Esophagus squamous epithelium (tissue), 5 donors: ENCODE data around the gene CMTM8. TPM values are rescaled to one million over a fixed set of nuclear protein-coding genes. Genes with fewer than 3 reads are reported as not detected.

Experiments used
- DNase-seq: peaks from one replicate; lab custom pipeline; 2025; lab: John Stamatoyannopoulos, UW
- H3K27ac ChIP-seq, 4 donors: fragments of 200-600 bp; sonication (generic); one replicate each; pipeline ENCODE4 v1.5.1; 2016 to 2019; ENCODE audit warnings: mild to moderate bottlenecking in 1 of 4
- H3K27me3 ChIP-seq, 4 donors: fragments of 200-600 bp; sonication (generic); 1 replicate in 3 of 4; 2 replicates in 1 of 4; pipeline versions ENCODE4 v1.5.1 to v1.6.0; 2017 to 2021; ENCODE audit warnings: antibody characterized with exemption in 1 of 4
- H3K36me3 ChIP-seq, 3 donors: fragments of 200-600 bp; sonication (generic); one replicate each; pipeline ENCODE4 v1.5.1; 2016 to 2019
- H3K4me1 ChIP-seq, 3 donors: fragments of 200-600 bp; sonication (generic); one replicate each; pipeline ENCODE4 v1.5.1; 2017 to 2019
- H3K4me3 ChIP-seq, 4 donors: fragments of 200-600 bp; sonication (generic); 1 replicate in 3 of 4; 2 replicates in 1 of 4; pipeline ENCODE4 v1.5.1; 2016 to 2019; ENCODE audit warnings: mild to moderate bottlenecking in 2 of 4, moderate library complexity in 1 of 4
- H3K9me3 ChIP-seq, 3 donors: fragments of 200-600 bp; sonication (generic); one replicate each; pipeline ENCODE4 v1.5.1; 2016 to 2019
- POLR2A ChIP-seq, 4 donors: fragments of 450-650 bp; IDR thresholded peaks; one replicate each; pipeline ENCODE4 v1.6.1; 2017; ENCODE audit warnings: antibody characterized with exemption in 4 of 4, mild to moderate bottlenecking in 4 of 4, moderate library complexity in 3 of 4
- WGBS, 2 donors: methylation state at CpG; one replicate each; pipeline ENCODE4 v1.1.5; 2018; 5-methylcytosine and 5-hydroxymethylcytosine counted together
- intact Hi-C: fragments of 100-400 bp; cut with DNase I; formaldehyde crosslinking; loops from one replicate; pipeline ENCODE4 v1.15.0; 2022
- total RNA-seq, 4 donors: library from RNA; depleted of rRNA; stranded (reverse); fragments of >200 nt; gene quantifications; one replicate each; pipeline ENCODE4 v1.1.0, GENCODE V29; 2016
- TF ChIP-seq, protein P1 (sequence below), 6 experiments: fragments of 450-650 bp in 4 of 6; fragments of 200-600 bp in 2 of 6; sonication (generic) in 2 of 6; IDR thresholded peaks; one replicate each; pipeline ENCODE4 v1.5.1; 2016 to 2019; ENCODE audit warnings: antibody characterized with exemption in 6 of 6, mild to moderate bottlenecking in 4 of 6, moderate library complexity in 4 of 6
- donor health status: DM: yes; HTN: yes; CAD: no.

Gene CMTM8
- total RNA-seq, 4 donors from 2014 or later = 3.8 to 7.4 (median 4.3) TPM

DNA sequence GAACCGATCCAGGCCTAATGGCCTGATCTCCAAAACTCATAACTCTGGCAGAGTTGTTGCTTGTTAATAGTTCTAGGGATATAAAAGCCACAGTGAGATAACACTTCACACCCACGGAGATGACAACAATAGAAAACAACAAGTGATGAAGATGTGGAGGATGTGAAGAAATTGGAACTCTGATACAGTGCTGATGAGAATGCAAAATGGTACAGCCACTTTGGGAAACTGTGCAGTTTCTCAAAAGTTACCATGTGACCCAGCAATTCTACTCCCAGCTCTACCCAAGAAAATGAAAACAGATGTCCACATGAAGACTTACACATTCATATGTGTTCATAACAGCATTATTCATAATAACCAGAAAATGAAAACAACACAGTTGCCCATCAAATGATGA, 157.0 kb downstream of the CMTM8 start:
- H3K4me1 ChIP-seq = peaks cover 0 to 37% (median 3%) of the 10 kb centered on the region in 3 donors
- H3K9me3 ChIP-seq = no peaks in the 10 kb centered on the region
- no peaks in the 10 kb centered on the region for H3K36me3 ChIP-seq
- no peak overlapping the region for H3K27ac ChIP-seq
- intact Hi-C loops = no loop called here
- no peak for DNase-seq
- WGBS, 2 donors = 43 to 62% methylated on average over 2 of the region's 2 CpGs
- TF ChIP-seq POLR2A (IDR thresholded peaks at IDR 0.05) = no peak
- TF ChIP-seq, protein P1, sequence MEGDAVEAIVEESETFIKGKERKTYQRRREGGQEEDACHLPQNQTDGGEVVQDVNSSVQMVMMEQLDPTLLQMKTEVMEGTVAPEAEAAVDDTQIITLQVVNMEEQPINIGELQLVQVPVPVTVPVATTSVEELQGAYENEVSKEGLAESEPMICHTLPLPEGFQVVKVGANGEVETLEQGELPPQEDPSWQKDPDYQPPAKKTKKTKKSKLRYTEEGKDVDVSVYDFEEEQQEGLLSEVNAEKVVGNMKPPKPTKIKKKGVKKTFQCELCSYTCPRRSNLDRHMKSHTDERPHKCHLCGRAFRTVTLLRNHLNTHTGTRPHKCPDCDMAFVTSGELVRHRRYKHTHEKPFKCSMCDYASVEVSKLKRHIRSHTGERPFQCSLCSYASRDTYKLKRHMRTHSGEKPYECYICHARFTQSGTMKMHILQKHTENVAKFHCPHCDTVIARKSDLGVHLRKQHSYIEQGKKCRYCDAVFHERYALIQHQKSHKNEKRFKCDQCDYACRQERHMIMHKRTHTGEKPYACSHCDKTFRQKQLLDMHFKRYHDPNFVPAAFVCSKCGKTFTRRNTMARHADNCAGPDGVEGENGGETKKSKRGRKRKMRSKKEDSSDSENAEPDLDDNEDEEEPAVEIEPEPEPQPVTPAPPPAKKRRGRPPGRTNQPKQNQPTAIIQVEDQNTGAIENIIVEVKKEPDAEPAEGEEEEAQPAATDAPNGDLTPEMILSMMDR (IDR thresholded peaks at IDR 0.05) = no peak
- H3K27me3 ChIP-seq = peaks cover 0 to 95% (median 0%) of the 10 kb centered on the region in 4 donors
- no peak overlapping the region for H3K4me3 ChIP-seq

DNA sequence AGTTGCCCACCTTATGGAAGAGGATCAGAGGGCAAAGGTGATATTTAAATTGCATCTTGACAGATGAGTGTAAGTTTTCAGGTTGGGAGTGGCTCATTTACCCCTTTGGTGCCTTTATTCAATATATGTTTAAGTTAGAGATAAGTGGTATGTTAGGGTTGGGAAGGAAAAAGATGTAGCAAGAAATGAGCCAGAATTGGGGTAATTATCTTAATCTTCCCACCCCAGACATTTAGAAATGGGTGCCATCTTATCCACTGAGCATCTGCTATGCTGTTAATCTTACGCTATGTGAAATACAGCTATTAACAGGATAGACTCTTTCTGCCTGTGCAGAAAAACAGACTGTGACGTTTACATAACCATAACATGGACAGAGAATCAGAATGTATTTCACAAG, 159.5 kb downstream of the CMTM8 start:
- Histone ChIP-seq H3K27me3 (peaks cover 0 to 95% (median 0%) of the 10 kb centered on the region in 4 donors), H3K4me3 (no peak overlapping the region), H3K9me3 (no peaks in the 10 kb centered on the region), H3K36me3 (no peaks in the 10 kb centered on the region), H3K4me1 (peaks cover 8 to 38% (median 13%) of the 10 kb centered on the region in 3 donors), H3K27ac (no peak overlapping the region)
- 48 to 60% methylated on average over 2 of the region's 2 CpGs for WGBS, 2 donors
- intact Hi-C loops = no loop called here
- no peak for DNase-seq
- TF ChIP-seq, protein P1 (IDR thresholded peaks at IDR 0.05) = no peak
- TF ChIP-seq POLR2A (IDR thresholded peaks at IDR 0.05) = no peak

DNA sequence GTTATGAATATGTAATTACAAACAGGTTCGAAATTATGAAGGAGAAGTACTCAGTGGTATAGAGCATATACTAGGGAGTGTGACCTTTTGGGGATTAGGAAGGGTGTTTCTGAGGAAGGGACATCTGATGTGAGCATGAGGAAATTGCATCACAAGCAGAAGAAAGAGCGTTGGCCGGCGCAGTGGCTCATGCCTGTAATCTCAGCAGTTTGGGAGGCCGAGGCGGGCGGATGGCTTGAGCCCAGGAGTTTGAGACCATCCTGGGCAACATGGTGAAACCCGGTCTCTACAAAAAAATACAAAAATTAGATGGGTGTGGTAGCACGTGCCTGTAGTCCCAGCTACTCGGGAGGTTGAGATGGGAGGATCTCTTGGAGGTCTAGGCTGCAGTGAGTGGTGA, 160.1 kb downstream of the CMTM8 start:
- WGBS, 2 donors = 69 to 79% methylated on average over 10 of the region's 10 CpGs
- TF ChIP-seq, protein P1 (IDR thresholded peaks at IDR 0.05) = no peak
- TF ChIP-seq POLR2A (IDR thresholded peaks at IDR 0.05) = no peak
- no peak for DNase-seq
- H3K27me3 ChIP-seq = peaks cover 0 to 95% (median 0%) of the 10 kb centered on the region in 4 donors
- H3K4me1 ChIP-seq = peaks cover 8 to 39% (median 17%) of the 10 kb centered on the region in 3 donors
- H3K4me3 ChIP-seq = no peak overlapping the region
- no peaks in the 10 kb centered on the region for H3K36me3 ChIP-seq
- intact Hi-C loops = no loop called here
- H3K27ac ChIP-seq = peak overlapping the region in 1 of 4 donors; percentile 24
- no peaks in the 10 kb centered on the region for H3K9me3 ChIP-seq

DNA sequence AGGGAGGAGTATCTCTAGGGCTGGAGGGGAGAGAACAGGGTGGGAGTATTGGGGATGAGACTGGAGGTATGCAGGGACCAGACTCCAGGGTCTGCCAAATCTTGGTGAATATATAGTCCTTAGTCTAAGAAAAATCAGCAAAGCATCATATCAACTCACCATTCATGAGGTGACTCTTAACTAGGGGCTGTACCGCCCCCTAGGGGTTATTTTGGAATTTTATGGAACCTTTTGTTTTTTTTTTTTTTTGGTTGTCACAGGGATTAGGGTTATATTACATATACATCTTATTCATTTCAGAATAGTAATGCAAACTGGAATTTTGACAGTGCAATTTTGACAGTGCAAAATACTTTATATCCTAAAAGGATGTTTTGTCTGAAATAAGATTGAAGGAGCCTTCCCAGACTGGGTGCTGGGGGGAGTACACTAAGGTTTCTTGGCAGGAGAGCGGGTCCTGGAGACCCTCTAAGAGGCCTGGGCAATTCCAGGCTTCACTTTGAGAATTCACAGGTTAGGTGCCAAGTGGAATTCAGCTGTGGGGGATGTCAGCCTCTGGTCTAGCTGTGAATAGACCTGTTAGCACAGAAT, 160.6 kb downstream of the CMTM8 start:
- no peaks in the 10 kb centered on the region for H3K9me3 ChIP-seq
- H3K4me3 ChIP-seq = no peak overlapping the region
- TF ChIP-seq, protein P1 (IDR thresholded peaks at IDR 0.05) = peak in 4 of 6 experiments; percentile 34 to 49 (median 44)
- no peak for TF ChIP-seq POLR2A (IDR thresholded peaks at IDR 0.05)
- H3K36me3 ChIP-seq = no peaks in the 10 kb centered on the region
- DNase-seq = no peak
- H3K27ac ChIP-seq = peak overlapping the region in 1 of 4 donors; percentile 24
- H3K4me1 ChIP-seq = peaks cover 8 to 43% (median 18%) of the 10 kb centered on the region in 3 donors
- 24 to 59% methylated on average over 2 of the region's 2 CpGs for WGBS, 2 donors
- H3K27me3 ChIP-seq = peaks cover 0 to 95% (median 0%) of the 10 kb centered on the region in 4 donors
- intact Hi-C loops = no loop called here

DNA sequence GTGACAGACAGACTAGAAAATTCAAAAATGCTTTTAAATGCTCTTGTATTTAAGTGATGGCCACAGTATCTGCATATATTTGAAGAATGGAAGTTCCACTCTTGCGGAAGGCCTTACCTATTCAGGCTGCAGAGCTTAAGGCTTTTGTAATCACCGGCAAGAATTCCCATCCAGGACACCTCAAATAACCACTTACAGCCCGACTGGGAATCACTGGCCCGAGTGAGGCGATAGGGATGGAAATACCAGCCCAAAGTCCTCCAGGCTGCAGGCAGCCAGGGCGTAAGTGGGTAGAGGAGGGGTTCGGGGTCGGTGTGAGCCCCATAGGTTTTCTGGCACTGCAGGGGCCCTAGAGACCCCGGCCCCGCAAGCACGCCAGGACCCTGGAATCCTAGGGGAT, 162.6 kb downstream of the CMTM8 start:
- Histone ChIP-seq H3K27ac (peak overlapping the region; percentile 72 to 84 (median 80)), H3K27me3 (peaks cover 0 to 98% (median 0%) of the 10 kb centered on the region in 4 donors), H3K4me1 (peaks cover 8 to 56% (median 18%) of the 10 kb centered on the region in 3 donors), H3K36me3 (no peaks in the 10 kb centered on the region), H3K4me3 (peak overlapping the region; percentile 30 to 64 (median 44)), H3K9me3 (no peaks in the 10 kb centered on the region)
- TF ChIP-seq, protein P1 (IDR thresholded peaks at IDR 0.05) = no peak
- TF ChIP-seq POLR2A (IDR thresholded peaks at IDR 0.05) = no peak
- WGBS, 2 donors = 25 to 31% methylated on average over 6 to 10 of the region's 11 CpGs
- intact Hi-C loops = no loop called here
- DNase-seq = no peak
